GM20000 (cell line): ENCODE results near the gene ZEB2.

Source experiments
- DNase-seq: peaks from one replicate; pipeline ENCODE4 v3.0.0; 2012; ENCODE audit warnings: low spot score
- CTCF ChIP-seq: IDR thresholded peaks from 2 replicates; pipeline ENCODE4 v1.5.1; 2012; ENCODE audit warnings: mild to moderate bottlenecking, control low read depth; ENCODE audit errors: extremely low read depth, missing control alignments

Gene ZEB2

GRCh38 chr2:144546933-144547332 is 27.0 kb upstream of the ZEB2 start:
- TF ChIP-seq CTCF, result no peak
- no peak for DNase-seq

- no peak for DNase-seq
- TF ChIP-seq CTCF, result no peak
Observed at GRCh38 chr2:144545787-144546186, 25.9 kb upstream of the ZEB2 start.

GRCh38 chr2:144544053-144544452 is 24.1 kb upstream of the ZEB2 start:
- DNase-seq, result no peak
- no peak for TF ChIP-seq CTCF

- no peak for DNase-seq
- no peak for TF ChIP-seq CTCF
Observed at GRCh38 chr2:144541396-144541795, 21.5 kb upstream of the ZEB2 start.

GRCh38 chr2:144539289-144539782 is 19.4 kb upstream of the ZEB2 start:
- DNase-seq, result no peak
- TF ChIP-seq CTCF, result no peak

GRCh38 chr2:144535300-144535699 is 15.4 kb upstream of the ZEB2 start:
- no peak for TF ChIP-seq CTCF
- DNase-seq, result no peak

- TF ChIP-seq CTCF, result no peak
- no peak for DNase-seq
Observed at GRCh38 chr2:144533221-144533620, 13.3 kb upstream of the ZEB2 start.
